ENCODE measurements around the gene IRF3. TPM values are rescaled to one million over a fixed set of nuclear protein-coding genes. Genes with fewer than 3 reads are reported as not detected.

The IRF3 gene
- total and polyA plus RNA-seq, 2 of the 4 experiments (the other 2 are of a cell fraction) = 39.6 to 65.2 TPM

DNA sequence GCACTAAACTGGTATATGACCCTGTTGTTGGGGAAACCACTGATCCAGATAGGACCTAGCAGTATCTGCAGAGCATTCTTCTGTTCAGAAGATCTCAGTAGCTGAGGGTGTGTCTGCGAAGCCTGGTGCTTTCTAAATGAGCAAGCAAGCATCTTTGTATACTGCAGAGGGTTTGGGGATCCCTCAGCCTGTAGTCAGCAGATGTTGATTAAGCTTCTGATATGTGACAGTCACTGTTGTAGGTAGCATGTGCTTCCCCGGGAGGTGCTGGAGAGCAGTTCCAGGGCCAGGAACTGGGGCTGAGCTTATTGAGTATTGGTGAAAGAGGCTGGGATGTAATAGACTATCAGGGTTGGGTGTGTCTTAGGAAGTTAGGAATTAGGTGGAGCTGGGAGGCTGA lies 22.2 kb downstream of the IRF3 start:
- peak overlapping the region; percentile 14; the same call in 1 of the 2 replicates for H3K4me2 ChIP-seq (ENCODE audit: low read depth, low read length)
- no peak overlapping the region for H3K27ac ChIP-seq (ENCODE audit: insufficient read depth, low read length)
- POLR2A ChIA-PET (ENCODE audit: unreplicated experiment) = no interaction called here
- H4K20me1 ChIP-seq (ENCODE audit: insufficient read depth, low read length) = peaks cover 33% of the 10 kb centered on the region
- in situ Hi-C loops (cut with MboI; ENCODE audit: low sequenced_read_pairs) (no loop called here), intact Hi-C loops (cut with micrococcal nuclease) (no loop called here), dilution Hi-C loops (cut with HindIII; ENCODE audit: low sequenced_read_pairs, unreplicated experiment) (no loop called here)
- CTCF ChIA-PET = interaction anchor here (1.2 to 1.7 kb wide), 3 partner anchors 11 to 37 kb away, joined by 3 to 4 read pairs (median 3); no protein-coding TSS in a partner anchor
- peaks cover 22% of the 10 kb centered on the region for H3K36me3 ChIP-seq (ENCODE audit: control insufficient read depth, insufficient read depth, low read length)
- no peak overlapping the region for H4K8ac ChIP-seq (ENCODE audit: low read depth in 2 of 2, low read length in 2 of 2)
- WGBS, 2 experiments (ENCODE audit: extremely low coverage in 2 of 2, insufficient read length in 1 of 2) = 95% methylated on average over 2 of the region's 2 CpGs; no CpG with 5 or more reads in 1 of the 2 experiments
- H4K5ac ChIP-seq (ENCODE audit: low read depth, low read length) = no peak overlapping the region
- no peak overlapping the region for H3K4me3 ChIP-seq (ENCODE audit: insufficient read depth, low read depth, low read length)
- H3K4ac ChIP-seq (ENCODE audit: low read depth, low read length) = peak overlapping the region; percentile 8; the same call in 1 of the 2 replicates
- no peak overlapping the region for H2AFZ ChIP-seq (replicated peaks; ENCODE audit: low read length, poor library complexity)
- no peak overlapping the region for H3K14ac ChIP-seq (replicated peaks; ENCODE audit: low read depth, low read length)
- TF ChIP-seq MAZ (IDR thresholded peaks at IDR 0.05; ENCODE audit: borderline replicate concordance, low read depth, low read length) (no peak), FOS (IDR thresholded peaks at IDR 0.05; ENCODE audit: low read depth, low read length) (no peak), POLR2A (IDR thresholded peaks at IDR 0.05; ENCODE audit: low read depth, low read length) (no peak), MXI1 (IDR thresholded peaks at IDR 0.05; ENCODE audit: borderline replicate concordance, low read depth, low read length) (no peak), RAD21 (IDR thresholded peaks at IDR 0.05; ENCODE audit: low read length) (no peak), BHLHE40 (IDR thresholded peaks at IDR 0.05; ENCODE audit: low read depth, low read length) (no peak)
- TF ChIP-seq, protein P1, sequence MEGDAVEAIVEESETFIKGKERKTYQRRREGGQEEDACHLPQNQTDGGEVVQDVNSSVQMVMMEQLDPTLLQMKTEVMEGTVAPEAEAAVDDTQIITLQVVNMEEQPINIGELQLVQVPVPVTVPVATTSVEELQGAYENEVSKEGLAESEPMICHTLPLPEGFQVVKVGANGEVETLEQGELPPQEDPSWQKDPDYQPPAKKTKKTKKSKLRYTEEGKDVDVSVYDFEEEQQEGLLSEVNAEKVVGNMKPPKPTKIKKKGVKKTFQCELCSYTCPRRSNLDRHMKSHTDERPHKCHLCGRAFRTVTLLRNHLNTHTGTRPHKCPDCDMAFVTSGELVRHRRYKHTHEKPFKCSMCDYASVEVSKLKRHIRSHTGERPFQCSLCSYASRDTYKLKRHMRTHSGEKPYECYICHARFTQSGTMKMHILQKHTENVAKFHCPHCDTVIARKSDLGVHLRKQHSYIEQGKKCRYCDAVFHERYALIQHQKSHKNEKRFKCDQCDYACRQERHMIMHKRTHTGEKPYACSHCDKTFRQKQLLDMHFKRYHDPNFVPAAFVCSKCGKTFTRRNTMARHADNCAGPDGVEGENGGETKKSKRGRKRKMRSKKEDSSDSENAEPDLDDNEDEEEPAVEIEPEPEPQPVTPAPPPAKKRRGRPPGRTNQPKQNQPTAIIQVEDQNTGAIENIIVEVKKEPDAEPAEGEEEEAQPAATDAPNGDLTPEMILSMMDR (conservative IDR thresholded peaks at IDR 0.05; ENCODE audit: low read depth, low read length) = no peak
- DNase-seq (no peak), ATAC-seq (ENCODE audit: low read depth) (no peak)
- BruUV-seq (replicated peaks) = no TSS peak
- H2BK120ac ChIP-seq (ENCODE audit: low read depth, low read length) = no peak overlapping the region
- H2BK20ac ChIP-seq (ENCODE audit: low read depth, low read length) = no peak overlapping the region
- H3K9me1 ChIP-seq (ENCODE audit: insufficient read depth, low read length) = 0 out of 2 replicates have a peak, but pooled peaks cover 8% of the 10 kb centered on the region
- H3K79me1 ChIP-seq (ENCODE audit: low read depth in 1 of 2, low read length in 2 of 2) = peaks cover 43 to 75% of the 10 kb centered on the region in 2 experiments
- H2AK5ac ChIP-seq (ENCODE audit: low read depth, low read length) = no peak overlapping the region
- H2BK5ac ChIP-seq (ENCODE audit: low read depth, low read length, poor library complexity, severe bottlenecking) = no peak overlapping the region
- peaks cover 5% of the 10 kb centered on the region for H3K4me1 ChIP-seq (ENCODE audit: control insufficient read depth, insufficient read depth, low read length)
- no peaks in the 10 kb centered on the region for H3K9me3 ChIP-seq (ENCODE audit: control insufficient read depth, insufficient read depth, low read length)
- no peak overlapping the region for H3K56ac ChIP-seq (ENCODE audit: extremely low read depth, insufficient read depth, low read length)
- peak overlapping the region; percentile 44; the same call in 1 of the 2 replicates for H3K23ac ChIP-seq (ENCODE audit: low read depth, low read length)
- H3K18ac ChIP-seq (ENCODE audit: low read depth, low read length) = no peak overlapping the region
- H3K9ac ChIP-seq (ENCODE audit: low read depth, low read length) = no peak overlapping the region; the same call in 1 of the 2 replicates
- H2BK15ac ChIP-seq (ENCODE audit: low read depth, low read length) = no peak overlapping the region
- no peaks in the 10 kb centered on the region for H3K27me3 ChIP-seq (ENCODE audit: control insufficient read depth, insufficient read depth, low read length)
- no peak overlapping the region for H4K91ac ChIP-seq (ENCODE audit: insufficient read depth, low read depth, low read length)
- no peak overlapping the region for H2AK9ac ChIP-seq (replicated peaks; ENCODE audit: low read depth, low read length, poor library complexity)

All from IMR-90 (cell line).